Sigmoid colon (tissue), 4 donors: ENCODE results near the gene PPP1R9B.

Source experiments
- EP300 ChIP-seq, 4 donors: sonication (generic); formaldehyde crosslinking; IDR thresholded peaks; one replicate each; pipeline ENCODE4 v1.6.1; 2017; ENCODE audit warnings: antibody characterized with exemption in 4 of 4
- TF ChIP-seq, protein P1 (sequence below), 4 experiments: fragments of 450-650 bp in 3 of 4; fragments of 200-600 bp in 1 of 4; IDR thresholded peaks; one replicate each; pipeline ENCODE4 v1.5.1; 2016 to 2019; ENCODE audit warnings: antibody characterized with exemption in 4 of 4, mild to moderate bottlenecking in 3 of 4, moderate library complexity in 2 of 4

GRCh38 chr17:50192618-50193291 is 42.3 kb upstream of the PPP1R9B start:
- TF ChIP-seq, protein P1, sequence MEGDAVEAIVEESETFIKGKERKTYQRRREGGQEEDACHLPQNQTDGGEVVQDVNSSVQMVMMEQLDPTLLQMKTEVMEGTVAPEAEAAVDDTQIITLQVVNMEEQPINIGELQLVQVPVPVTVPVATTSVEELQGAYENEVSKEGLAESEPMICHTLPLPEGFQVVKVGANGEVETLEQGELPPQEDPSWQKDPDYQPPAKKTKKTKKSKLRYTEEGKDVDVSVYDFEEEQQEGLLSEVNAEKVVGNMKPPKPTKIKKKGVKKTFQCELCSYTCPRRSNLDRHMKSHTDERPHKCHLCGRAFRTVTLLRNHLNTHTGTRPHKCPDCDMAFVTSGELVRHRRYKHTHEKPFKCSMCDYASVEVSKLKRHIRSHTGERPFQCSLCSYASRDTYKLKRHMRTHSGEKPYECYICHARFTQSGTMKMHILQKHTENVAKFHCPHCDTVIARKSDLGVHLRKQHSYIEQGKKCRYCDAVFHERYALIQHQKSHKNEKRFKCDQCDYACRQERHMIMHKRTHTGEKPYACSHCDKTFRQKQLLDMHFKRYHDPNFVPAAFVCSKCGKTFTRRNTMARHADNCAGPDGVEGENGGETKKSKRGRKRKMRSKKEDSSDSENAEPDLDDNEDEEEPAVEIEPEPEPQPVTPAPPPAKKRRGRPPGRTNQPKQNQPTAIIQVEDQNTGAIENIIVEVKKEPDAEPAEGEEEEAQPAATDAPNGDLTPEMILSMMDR (IDR thresholded peaks at IDR 0.05): no peak
- no peak for TF ChIP-seq EP300 (IDR thresholded peaks at IDR 0.05)
